Gastrocnemius medialis (tissue), 4 donors: ENCODE data around the gene TRPC4. TPM values are rescaled to one million over a fixed set of nuclear protein-coding genes. Genes with fewer than 3 reads are reported as not detected.

ENCODE experiments used
- ATAC-seq, 2 donors: fragments of 150-250 bp; one replicate each; pipeline ENCODE4 v1.9.1; 2016
- DNase-seq, 2 donors: peaks; one replicate each; pipeline ENCODE4 v3.0.0-alpha.2; 2019
- H3K27ac ChIP-seq, 4 donors: fragments of 200-600 bp; sonication (generic); 1 replicate in 1 of 4; 2 replicates in 3 of 4; pipeline ENCODE4 v1.5.1; 2016 to 2018; ENCODE audit warnings: mild to moderate bottlenecking in 2 of 4, moderate library complexity in 1 of 4
- H3K27me3 ChIP-seq, 3 donors: fragments of 200-600 bp; sonication (generic) in 2 of 3; 1 replicate in 1 of 3; 2 replicates in 2 of 3; pipeline versions ENCODE4 v1.5.1 to v1.6.0; 2016 to 2019; ENCODE audit warnings: mild to moderate bottlenecking in 1 of 3, moderate library complexity in 1 of 3
- H3K36me3 ChIP-seq, 2 donors: fragments of 200-600 bp; sonication (generic) in 1 of 2; one replicate each; pipeline ENCODE4 v1.5.1; 2017 to 2018
- H3K4me1 ChIP-seq, 2 donors: fragments of 200-600 bp; sonication (generic) in 1 of 2; one replicate each; pipeline ENCODE4 v1.5.1; 2016 to 2017; ENCODE audit warnings: mild to moderate bottlenecking in 2 of 2
- H3K4me3 ChIP-seq, 4 donors: fragments of 200-600 bp; sonication (generic) in 3 of 4; 1 replicate in 1 of 4; 2 replicates in 3 of 4; pipeline ENCODE4 v1.5.1; 2016 to 2019; ENCODE audit warnings: mild to moderate bottlenecking in 2 of 4
- H3K9me3 ChIP-seq, 3 donors: fragments of 200-600 bp; sonication (generic) in 2 of 3; 1 replicate in 1 of 3; 2 replicates in 2 of 3; pipeline ENCODE4 v1.5.1; 2016 to 2019
- POLR2A ChIP-seq, 2 donors: fragments of 450-650 bp; IDR thresholded peaks; one replicate each; pipeline ENCODE4 v1.6.1; 2017; ENCODE audit warnings: antibody characterized with exemption in 2 of 2, mild to moderate bottlenecking in 2 of 2, moderate library complexity in 2 of 2
- in situ Hi-C, 4 donors: fragments of 200-750 bp; cut with MboI; loops; one replicate each; pipeline versions ENCODE4 v1.15.0 to v1.8.0; 2017; ENCODE audit warnings: low sequenced_read_pairs in 4 of 4
- intact Hi-C: fragments of 100-400 bp; cut with DNase I; formaldehyde crosslinking; loops from one replicate; pipeline ENCODE4 v1.15.1; 2023; ENCODE audit warnings: low total_unique reads
- total RNA-seq, 4 donors: library from RNA; depleted of rRNA; stranded (reverse); fragments of >200 nt; gene quantifications; one replicate each; pipeline versions ENCODE4 v1.1.0 to v1.2.3, GENCODE V29; 2016
- TF ChIP-seq, protein P1 (sequence below), 5 experiments: fragments of 450-650 bp in 3 of 5; fragments of 200-600 bp in 2 of 5; sonication (generic) in 2 of 5; IDR thresholded peaks in 4 of 5; conservative IDR thresholded peaks in 1 of 5; 1 replicate in 4 of 5; 2 replicates in 1 of 5; pipeline ENCODE4 v1.5.1; 2016 to 2019; ENCODE audit warnings: antibody characterized with exemption in 5 of 5, mild to moderate bottlenecking in 3 of 5, moderate library complexity in 3 of 5

Gene TRPC4
- total RNA-seq, 4 donors from 2014 or later = 0.20 to 0.75 (median 0.27) TPM; not detected in 1

DNA sequence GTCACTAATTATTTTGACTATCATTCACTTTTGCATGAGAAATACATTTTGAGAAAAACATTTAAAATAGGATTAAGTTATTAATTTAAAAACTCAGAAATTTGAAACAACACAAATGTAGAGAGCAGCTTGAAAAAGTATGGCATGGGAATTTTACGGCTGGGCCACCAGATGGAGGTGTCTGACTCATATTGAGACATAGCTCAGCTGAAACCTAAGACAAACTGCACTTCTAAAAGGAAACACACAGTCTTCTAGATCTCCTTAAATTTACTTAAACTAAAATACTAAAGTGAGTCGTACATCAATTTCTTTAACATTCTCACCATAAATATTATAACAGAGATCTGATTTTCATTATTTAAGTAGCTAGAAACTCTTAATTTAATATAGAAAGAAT lies 229.1 kb downstream of the TRPC4 start:
- H3K36me3 ChIP-seq = no peaks in the 10 kb centered on the region
- ATAC-seq (no peak), DNase-seq (no peak)
- no peaks in the 10 kb centered on the region for H3K9me3 ChIP-seq
- no peaks in the 10 kb centered on the region for H3K4me1 ChIP-seq
- no peak overlapping the region for H3K4me3 ChIP-seq
- intact Hi-C loops = no loop called here
- in situ Hi-C loops = no loop called here
- H3K27me3 ChIP-seq = no peaks in the 10 kb centered on the region
- H3K27ac ChIP-seq = no peak overlapping the region
- TF ChIP-seq POLR2A (IDR thresholded peaks at IDR 0.05) = no peak
- TF ChIP-seq, protein P1, sequence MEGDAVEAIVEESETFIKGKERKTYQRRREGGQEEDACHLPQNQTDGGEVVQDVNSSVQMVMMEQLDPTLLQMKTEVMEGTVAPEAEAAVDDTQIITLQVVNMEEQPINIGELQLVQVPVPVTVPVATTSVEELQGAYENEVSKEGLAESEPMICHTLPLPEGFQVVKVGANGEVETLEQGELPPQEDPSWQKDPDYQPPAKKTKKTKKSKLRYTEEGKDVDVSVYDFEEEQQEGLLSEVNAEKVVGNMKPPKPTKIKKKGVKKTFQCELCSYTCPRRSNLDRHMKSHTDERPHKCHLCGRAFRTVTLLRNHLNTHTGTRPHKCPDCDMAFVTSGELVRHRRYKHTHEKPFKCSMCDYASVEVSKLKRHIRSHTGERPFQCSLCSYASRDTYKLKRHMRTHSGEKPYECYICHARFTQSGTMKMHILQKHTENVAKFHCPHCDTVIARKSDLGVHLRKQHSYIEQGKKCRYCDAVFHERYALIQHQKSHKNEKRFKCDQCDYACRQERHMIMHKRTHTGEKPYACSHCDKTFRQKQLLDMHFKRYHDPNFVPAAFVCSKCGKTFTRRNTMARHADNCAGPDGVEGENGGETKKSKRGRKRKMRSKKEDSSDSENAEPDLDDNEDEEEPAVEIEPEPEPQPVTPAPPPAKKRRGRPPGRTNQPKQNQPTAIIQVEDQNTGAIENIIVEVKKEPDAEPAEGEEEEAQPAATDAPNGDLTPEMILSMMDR (IDR thresholded peaks at IDR 0.05 in 4 of 5, conservative IDR thresholded peaks at IDR 0.05 in 1 of 5) = peak in 1 of 5 experiments; percentile 16

DNA sequence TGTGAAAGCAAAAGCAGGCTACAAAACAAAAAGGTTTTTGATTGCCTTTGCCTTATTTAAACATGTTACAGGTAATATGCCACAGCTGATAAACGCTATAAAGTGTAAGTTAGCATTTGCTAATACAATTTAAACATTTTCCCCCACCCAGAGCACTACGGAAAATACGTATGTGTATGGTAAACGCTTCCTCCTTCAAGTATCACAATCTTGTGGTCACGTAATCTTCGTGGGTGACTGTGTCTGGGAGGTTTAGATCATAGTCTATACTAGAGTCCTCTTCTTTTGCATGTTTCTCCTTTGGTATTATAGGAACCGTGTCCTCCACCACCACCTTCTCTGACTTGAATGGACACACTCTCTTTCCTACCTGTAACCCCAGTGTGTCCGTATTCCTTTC lies 232.9 kb downstream of the TRPC4 start:
- intact Hi-C loops (no loop called here), in situ Hi-C loops (no loop called here)
- Histone ChIP-seq H3K27me3 (no peaks in the 10 kb centered on the region), H3K4me3 (no peak overlapping the region), H3K9me3 (no peaks in the 10 kb centered on the region), H3K27ac (no peak overlapping the region), H3K36me3 (no peaks in the 10 kb centered on the region), H3K4me1 (no peaks in the 10 kb centered on the region)
- ATAC-seq (no peak), DNase-seq (no peak)
- TF ChIP-seq POLR2A (IDR thresholded peaks at IDR 0.05) = no peak

DNA sequence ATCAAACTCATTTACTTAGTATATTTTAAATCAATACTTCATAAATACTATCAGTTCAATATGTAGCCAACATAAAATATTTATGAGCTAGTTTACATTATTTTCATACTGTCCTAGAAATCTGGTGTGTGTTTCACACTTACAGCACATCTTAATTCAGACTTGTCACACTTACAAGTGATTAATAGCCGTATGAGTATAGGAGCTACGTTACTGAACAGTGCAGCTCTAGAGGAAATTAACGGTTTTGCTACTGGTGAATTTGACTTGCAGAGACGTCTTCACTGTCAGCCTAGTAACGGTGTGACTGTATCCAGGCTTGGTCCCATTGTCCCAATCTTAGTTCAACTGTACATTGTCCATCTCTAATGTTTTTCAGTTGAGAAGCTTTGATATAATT lies 237.3 kb downstream of the TRPC4 start:
- no peak for DNase-seq
- Histone ChIP-seq H3K4me3 (no peak overlapping the region), H3K27ac (no peak overlapping the region), H3K9me3 (no peaks in the 10 kb centered on the region), H3K4me1 (no peaks in the 10 kb centered on the region), H3K27me3 (no peaks in the 10 kb centered on the region), H3K36me3 (no peaks in the 10 kb centered on the region)
- in situ Hi-C loops = no loop called here
- no peak for ATAC-seq
- intact Hi-C loops = no loop called here
- no peak for TF ChIP-seq POLR2A (IDR thresholded peaks at IDR 0.05)
- TF ChIP-seq, protein P1 (IDR thresholded peaks at IDR 0.05 in 4 of 5, conservative IDR thresholded peaks at IDR 0.05 in 1 of 5) = no peak

DNA sequence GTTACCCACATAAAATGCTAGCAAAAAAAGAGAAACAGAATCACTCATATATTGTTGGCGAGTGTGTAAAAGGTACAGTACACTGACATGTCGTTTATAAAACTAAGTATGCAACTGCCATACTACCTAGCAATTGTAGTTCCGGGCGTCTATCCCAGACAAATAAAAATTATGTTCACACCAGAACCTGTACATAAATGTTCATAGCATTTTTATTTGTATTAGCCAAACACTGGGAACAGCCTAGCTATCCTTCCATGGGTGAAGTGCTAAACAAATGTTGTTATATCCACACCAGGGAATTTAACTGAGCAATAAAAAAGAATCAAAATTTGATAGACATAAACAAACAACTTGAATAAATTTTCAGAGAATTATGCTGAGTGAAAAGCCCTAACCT lies 242.1 kb downstream of the TRPC4 start:
- Histone ChIP-seq H3K4me1 (no peaks in the 10 kb centered on the region), H3K27me3 (no peaks in the 10 kb centered on the region), H3K4me3 (no peak overlapping the region), H3K9me3 (no peaks in the 10 kb centered on the region), H3K27ac (no peak overlapping the region), H3K36me3 (no peaks in the 10 kb centered on the region)
- in situ Hi-C loops = no loop called here
- no peak for TF ChIP-seq POLR2A (IDR thresholded peaks at IDR 0.05)
- TF ChIP-seq, protein P1 (IDR thresholded peaks at IDR 0.05 in 4 of 5, conservative IDR thresholded peaks at IDR 0.05 in 1 of 5) = no peak
- ATAC-seq (no peak), DNase-seq (no peak)
- intact Hi-C loops = no loop called here

DNA sequence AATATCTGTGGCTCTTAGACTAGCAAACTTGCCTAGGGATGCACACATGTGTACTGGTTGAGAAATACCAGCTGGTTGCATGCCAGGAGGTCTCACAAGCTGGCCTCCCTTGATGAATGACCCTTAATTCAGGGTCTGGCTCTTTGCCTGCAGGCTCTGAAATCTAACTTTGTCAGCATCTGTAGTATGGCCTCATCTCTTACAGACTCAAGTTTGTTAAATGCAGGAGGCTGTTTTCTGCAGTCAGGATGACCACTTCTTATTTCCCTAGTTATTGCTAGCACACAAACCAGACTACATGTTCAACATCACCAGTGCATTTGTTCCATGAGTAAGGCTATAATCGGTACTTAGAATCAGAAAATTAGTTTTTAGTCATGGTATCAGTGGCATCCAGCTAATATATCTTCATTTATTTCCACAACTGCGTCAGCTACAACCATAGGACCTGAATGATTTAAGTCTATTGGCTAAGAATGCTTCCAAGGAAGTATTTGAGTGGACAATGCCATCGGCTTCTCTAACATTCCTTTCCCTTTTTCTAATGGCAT lies 247.7 kb downstream of the TRPC4 start:
- in situ Hi-C loops = loop anchor here in 2 of 4 donors (25.0 kb wide), 1 partner anchor 510 kb away; the partner anchor contains the start of gene CSNK1A1L (in 2 of the 2)

More for the DNA sequence above, 247.7 kb downstream of the TRPC4 start:
- intact Hi-C loops = no loop called here
- no peaks in the 10 kb centered on the region for H3K27me3 ChIP-seq
- H3K9me3 ChIP-seq = no peaks in the 10 kb centered on the region
- no peak for ATAC-seq
- no peaks in the 10 kb centered on the region for H3K4me1 ChIP-seq
- H3K4me3 ChIP-seq = no peak overlapping the region
- H3K36me3 ChIP-seq = no peaks in the 10 kb centered on the region
- no peak overlapping the region for H3K27ac ChIP-seq
- TF ChIP-seq, protein P1 (IDR thresholded peaks at IDR 0.05 in 4 of 5, conservative IDR thresholded peaks at IDR 0.05 in 1 of 5) = no peak
- no peak for TF ChIP-seq POLR2A (IDR thresholded peaks at IDR 0.05)
- DNase-seq = no peak
